Hepatocyte (in vitro differentiated cells): Measurements from ENCODE around the gene PLEKHG3. TPM values are rescaled to one million over a fixed set of nuclear protein-coding genes. Genes with fewer than 3 reads are reported as not detected.

Source experiments
- DNase-seq: peaks from one replicate; pipeline ENCODE4 v3.0.0-alpha.2; 2016; ENCODE audit warnings: low spot score
- H2AFZ ChIP-seq: fragments of 200-600 bp; sonication (generic); 2 replicates; pipeline ENCODE4 v1.6.0; 2016; ENCODE audit warnings: antibody characterized with exemption, mild to moderate bottlenecking
- H3K27ac ChIP-seq: fragments of 200-600 bp; sonication (generic); 2 replicates; pipeline ENCODE4 v1.5.1; 2016; ENCODE audit warnings: mild to moderate bottlenecking
- H3K27me3 ChIP-seq: fragments of 200-600 bp; sonication (generic); 2 replicates; pipeline ENCODE4 v1.6.1; 2016
- H3K36me3 ChIP-seq: fragments of 200-600 bp; sonication (generic); replicated peaks from 2 replicates; pipeline ENCODE4 v1.5.1; 2016; ENCODE audit warnings: low read depth; ENCODE audit not compliant: insufficient read depth
- H3K4me1 ChIP-seq: fragments of 200-600 bp; sonication (generic); 2 replicates; pipeline ENCODE4 v1.5.1; 2016; ENCODE audit warnings: mild to moderate bottlenecking, moderate library complexity; ENCODE audit not compliant: insufficient read depth
- H3K4me2 ChIP-seq: fragments of 200-600 bp; sonication (generic); 2 replicates; pipeline ENCODE4 v1.6.0; 2016
- H3K4me3 ChIP-seq: fragments of 200-600 bp; sonication (generic); 2 replicates; pipeline ENCODE4 v1.5.1; 2016; ENCODE audit warnings: mild to moderate bottlenecking
- H3K79me2 ChIP-seq: fragments of 200-600 bp; sonication (generic); 2 replicates; pipeline ENCODE4 v1.6.0; 2017; ENCODE audit warnings: mild to moderate bottlenecking
- H3K9me2 ChIP-seq: fragments of 200-600 bp; sonication (generic); replicated peaks from 2 replicates; pipeline ENCODE4 v1.6.0; 2017; ENCODE audit warnings: mild to moderate bottlenecking; ENCODE audit not compliant: insufficient read depth
- H3K9me3 ChIP-seq: fragments of 200-600 bp; sonication (generic); 2 replicates; pipeline ENCODE4 v1.5.1; 2016; ENCODE audit warnings: low read depth, mild to moderate bottlenecking
- H4K20me1 ChIP-seq: fragments of 200-600 bp; sonication (generic); 2 replicates; pipeline ENCODE4 v1.6.0; 2016; ENCODE audit warnings: mild to moderate bottlenecking; ENCODE audit not compliant: insufficient read depth, poor library complexity, severe bottlenecking
- EZH2 ChIP-seq: fragments of 200-600 bp; sonication (generic); IDR thresholded peaks from 2 replicates; pipeline ENCODE4 v1.6.1; 2016; ENCODE audit warnings: antibody characterized with exemption, mild to moderate bottlenecking, borderline replicate concordance
- EZH2phosphoT487 ChIP-seq: fragments of 200-600 bp; sonication (generic); IDR thresholded peaks from one replicate; pipeline ENCODE4 v1.6.1; 2018; ENCODE audit warnings: antibody characterized with exemption, mild to moderate bottlenecking, low read depth, moderate library complexity; ENCODE audit not compliant: unreplicated experiment, severe bottlenecking
- WGBS: methylation state at CpG from one replicate; pipeline ENCODE4 v1.1.6; 2016; ENCODE audit warnings: low lambda C conversion rate; ENCODE audit errors: missing lambda C conversion rate; 5-methylcytosine and 5-hydroxymethylcytosine counted together
- polyA plus RNA-seq: library from polyadenylated mRNA; unstranded; fragments of >200 nt; fragmentation: Nextera tagmentation; extraction: Ambion mirVana; gene quantifications from 2 replicates; pipeline ENCODE4 v1.2.1, GENCODE V29; 2016
- total RNA-seq: library from RNA; depleted of rRNA; stranded (reverse); fragments of >200 nt; gene quantifications from 2 replicates; pipeline ENCODE4 v1.2.3, GENCODE V29; 2014
- TF ChIP-seq, protein P1 (sequence below): fragments of 200-600 bp; sonication (generic); IDR thresholded peaks from 2 replicates; pipeline ENCODE4 v1.5.1; 2016; ENCODE audit warnings: antibody characterized with exemption, mild to moderate bottlenecking; ENCODE audit not compliant: poor library complexity

PLEKHG3 gene
- total and polyA plus RNA-seq, 2 experiments from 2014 or later = 42.7 to 54.2 TPM

GRCh38 chr14:64759555-64759938 is 55.3 kb downstream of the PLEKHG3 start:
- Histone ChIP-seq H3K9me3 (no peaks in the 10 kb centered on the region), H3K27me3 (no peaks in the 10 kb centered on the region), H3K79me2 (no peaks in the 10 kb centered on the region), H2AFZ (no peak overlapping the region), H3K9me2 (no peaks in the 10 kb centered on the region), H3K4me3 (no peak overlapping the region), H3K4me1 (peaks cover 83% of the 10 kb centered on the region), H3K27ac (peak overlapping the region; percentile 95), H3K4me2 (no peak overlapping the region), H4K20me1 (no peaks in the 10 kb centered on the region), H3K36me3 (no peaks in the 10 kb centered on the region)
- no peak for DNase-seq
- WGBS = 97% methylated on average over 6 of the region's 6 CpGs
- TF ChIP-seq EZH2phosphoT487 (no peak), EZH2 (no peak)
- TF ChIP-seq, protein P1, sequence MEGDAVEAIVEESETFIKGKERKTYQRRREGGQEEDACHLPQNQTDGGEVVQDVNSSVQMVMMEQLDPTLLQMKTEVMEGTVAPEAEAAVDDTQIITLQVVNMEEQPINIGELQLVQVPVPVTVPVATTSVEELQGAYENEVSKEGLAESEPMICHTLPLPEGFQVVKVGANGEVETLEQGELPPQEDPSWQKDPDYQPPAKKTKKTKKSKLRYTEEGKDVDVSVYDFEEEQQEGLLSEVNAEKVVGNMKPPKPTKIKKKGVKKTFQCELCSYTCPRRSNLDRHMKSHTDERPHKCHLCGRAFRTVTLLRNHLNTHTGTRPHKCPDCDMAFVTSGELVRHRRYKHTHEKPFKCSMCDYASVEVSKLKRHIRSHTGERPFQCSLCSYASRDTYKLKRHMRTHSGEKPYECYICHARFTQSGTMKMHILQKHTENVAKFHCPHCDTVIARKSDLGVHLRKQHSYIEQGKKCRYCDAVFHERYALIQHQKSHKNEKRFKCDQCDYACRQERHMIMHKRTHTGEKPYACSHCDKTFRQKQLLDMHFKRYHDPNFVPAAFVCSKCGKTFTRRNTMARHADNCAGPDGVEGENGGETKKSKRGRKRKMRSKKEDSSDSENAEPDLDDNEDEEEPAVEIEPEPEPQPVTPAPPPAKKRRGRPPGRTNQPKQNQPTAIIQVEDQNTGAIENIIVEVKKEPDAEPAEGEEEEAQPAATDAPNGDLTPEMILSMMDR = no peak

DNA sequence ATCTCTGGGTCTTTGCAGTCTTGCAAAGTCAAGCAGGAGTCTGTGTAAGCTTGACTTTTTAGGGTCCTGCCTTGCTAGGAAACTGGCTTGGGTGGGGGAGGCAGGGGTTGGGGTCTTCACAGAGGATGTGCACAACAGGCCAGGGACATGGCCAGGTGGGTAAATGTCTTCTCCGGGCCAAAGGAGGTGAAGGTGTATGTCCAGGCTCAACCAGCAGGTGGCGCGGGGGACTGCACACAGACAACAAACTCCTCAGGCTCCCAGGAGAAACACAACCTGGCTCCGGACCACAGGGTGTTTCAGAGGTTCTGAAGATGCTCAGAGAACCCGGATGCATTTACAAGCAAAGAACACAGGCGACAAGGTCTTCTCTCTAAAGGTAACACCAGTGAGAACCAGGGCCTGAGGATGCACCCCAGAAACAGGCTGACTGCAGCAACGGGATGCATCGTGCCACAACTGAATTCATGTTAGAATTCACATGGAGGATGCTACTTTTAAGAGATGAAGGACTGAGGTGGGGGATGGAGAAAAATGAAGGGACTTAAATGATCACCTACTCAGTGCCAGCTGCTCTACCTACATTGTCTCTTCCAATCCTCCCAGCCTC is 56.0 kb downstream of the PLEKHG3 start:
- DNase-seq = peak; percentile 68
- 63% methylated on average over 8 of the region's 8 CpGs for WGBS
- no peaks in the 10 kb centered on the region for H3K9me2 ChIP-seq
- H3K27ac ChIP-seq = peak overlapping the region; percentile 95
- H2AFZ ChIP-seq = no peak overlapping the region
- H3K4me1 ChIP-seq = peaks cover 83% of the 10 kb centered on the region
- H3K4me3 ChIP-seq = no peak overlapping the region
- no peak overlapping the region for H3K4me2 ChIP-seq
- no peaks in the 10 kb centered on the region for H3K36me3 ChIP-seq
- H3K79me2 ChIP-seq = no peaks in the 10 kb centered on the region
- H3K27me3 ChIP-seq = no peaks in the 10 kb centered on the region
- H3K9me3 ChIP-seq = no peaks in the 10 kb centered on the region
- TF ChIP-seq EZH2 = no peak
- TF ChIP-seq, protein P1 = peak; percentile 57
- no peaks in the 10 kb centered on the region for H4K20me1 ChIP-seq

DNA sequence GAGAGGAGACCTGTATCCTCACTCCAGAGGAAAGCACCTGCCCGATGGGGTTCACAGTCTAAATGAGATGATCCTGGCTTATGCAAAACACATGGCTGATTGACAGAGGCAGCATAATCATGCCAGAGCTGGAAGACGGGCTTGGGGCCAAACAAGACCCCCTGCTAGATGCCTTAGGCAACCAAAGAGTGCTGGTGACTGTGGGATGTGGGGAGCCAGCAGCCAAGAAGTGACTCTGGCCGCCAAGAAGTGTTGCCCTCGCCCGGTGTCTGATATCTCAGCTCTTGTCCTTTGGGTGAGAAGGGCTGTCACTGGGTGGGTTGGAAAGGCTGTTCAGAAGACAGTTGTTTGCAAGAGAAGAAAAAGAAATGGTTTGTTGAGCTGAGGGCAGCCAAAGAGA is 56.7 kb downstream of the PLEKHG3 start:
- Histone ChIP-seq H2AFZ (no peak overlapping the region), H3K4me3 (no peak overlapping the region), H3K4me2 (no peak overlapping the region), H3K9me2 (no peaks in the 10 kb centered on the region), H3K79me2 (no peaks in the 10 kb centered on the region), H4K20me1 (no peaks in the 10 kb centered on the region), H3K36me3 (no peaks in the 10 kb centered on the region), H3K9me3 (no peaks in the 10 kb centered on the region), H3K4me1 (peaks cover 83% of the 10 kb centered on the region), H3K27ac (no peak overlapping the region), H3K27me3 (no peaks in the 10 kb centered on the region)
- DNase-seq = no peak
- TF ChIP-seq, protein P1 = no peak
- TF ChIP-seq EZH2 = no peak
- no peak for TF ChIP-seq EZH2phosphoT487
- WGBS = 78% methylated on average over 5 of the region's 5 CpGs
